ENCODE results near the gene NR5A2.

NR5A2 gene

DNA sequence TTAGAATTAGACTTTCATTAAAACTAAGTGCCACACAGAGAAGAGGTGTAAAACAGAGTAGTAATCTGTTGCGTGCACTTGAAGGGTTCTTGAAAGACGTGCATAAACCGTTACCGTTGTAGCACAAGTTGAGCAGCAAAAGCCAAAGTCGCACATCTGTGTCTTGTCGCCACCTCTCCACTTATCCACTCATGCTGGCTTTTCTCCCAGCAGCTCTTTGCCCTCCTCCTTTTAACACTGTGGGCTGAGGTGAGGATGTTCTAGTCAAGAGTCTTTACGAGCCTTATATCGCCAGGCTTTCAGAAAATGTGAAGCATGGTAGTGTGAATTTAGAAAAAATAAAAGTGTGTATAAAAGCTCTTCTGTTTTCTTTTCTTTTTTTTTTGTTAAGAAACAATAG is 48.0 kb downstream of the NR5A2 start:
- no peak for DNase-seq

DNA sequence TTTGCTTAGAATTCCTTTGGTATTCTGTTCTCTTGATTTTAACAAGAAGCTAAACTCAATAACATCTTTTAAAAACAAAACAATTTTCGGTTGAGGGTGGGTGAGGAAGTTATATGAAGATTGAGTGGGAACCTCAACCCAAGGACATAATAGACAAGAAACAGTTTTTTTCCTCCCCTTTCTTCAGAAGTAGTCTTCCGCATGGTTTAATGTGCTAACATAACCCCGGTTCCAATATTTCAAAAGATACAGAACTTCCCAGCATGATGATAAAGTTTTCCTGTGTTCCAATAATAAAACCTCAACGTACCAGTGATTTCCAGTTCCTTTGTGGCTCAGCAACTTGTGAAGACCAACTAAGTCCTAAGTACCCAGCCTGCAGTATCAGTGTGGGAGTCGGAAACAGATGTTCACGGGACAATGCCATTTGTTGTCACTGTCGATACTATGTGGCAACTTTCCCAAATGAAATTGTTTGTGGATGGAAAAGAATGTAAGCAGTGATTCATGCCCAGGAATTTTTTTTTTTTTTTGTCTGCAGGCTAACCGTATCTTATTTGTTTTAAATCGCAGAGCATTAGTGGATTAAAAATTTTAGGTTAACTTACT is 48.5 kb downstream of the NR5A2 start:
- no peak for DNase-seq

DNA sequence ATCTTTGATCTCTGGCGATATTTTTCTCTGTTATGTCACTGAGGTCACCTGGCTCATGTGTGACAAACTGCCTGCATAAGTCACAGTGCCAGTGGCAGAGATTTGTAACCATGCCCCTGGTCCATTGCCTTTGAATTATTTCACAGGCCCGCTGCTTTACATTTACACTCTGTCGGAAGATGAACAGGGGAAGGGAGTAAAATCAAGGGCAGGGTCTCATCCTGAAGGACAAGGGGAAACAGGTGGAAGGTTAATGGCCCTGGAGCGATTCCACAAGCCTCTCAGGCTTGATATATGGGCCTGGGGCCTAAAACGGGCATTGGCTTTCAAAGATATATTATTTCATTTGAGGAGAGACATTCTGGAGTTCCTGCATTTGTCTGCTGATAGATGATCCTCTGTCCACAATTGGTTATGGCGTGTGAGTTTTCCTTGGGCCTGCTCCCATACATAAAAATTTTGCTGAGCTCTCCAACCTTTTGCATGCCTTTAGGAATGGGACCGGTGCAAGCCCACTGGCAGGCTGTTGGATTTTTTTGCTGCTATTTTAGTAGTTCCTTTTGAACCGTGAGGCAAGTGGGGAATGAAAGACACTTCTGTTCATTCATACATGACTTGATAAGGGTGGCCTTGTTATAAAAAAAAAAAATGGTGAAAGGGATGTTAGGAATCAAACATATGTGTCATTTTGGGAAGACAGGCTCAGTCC is 51.9 kb downstream of the NR5A2 start:
- DNase-seq = no peak

DNA sequence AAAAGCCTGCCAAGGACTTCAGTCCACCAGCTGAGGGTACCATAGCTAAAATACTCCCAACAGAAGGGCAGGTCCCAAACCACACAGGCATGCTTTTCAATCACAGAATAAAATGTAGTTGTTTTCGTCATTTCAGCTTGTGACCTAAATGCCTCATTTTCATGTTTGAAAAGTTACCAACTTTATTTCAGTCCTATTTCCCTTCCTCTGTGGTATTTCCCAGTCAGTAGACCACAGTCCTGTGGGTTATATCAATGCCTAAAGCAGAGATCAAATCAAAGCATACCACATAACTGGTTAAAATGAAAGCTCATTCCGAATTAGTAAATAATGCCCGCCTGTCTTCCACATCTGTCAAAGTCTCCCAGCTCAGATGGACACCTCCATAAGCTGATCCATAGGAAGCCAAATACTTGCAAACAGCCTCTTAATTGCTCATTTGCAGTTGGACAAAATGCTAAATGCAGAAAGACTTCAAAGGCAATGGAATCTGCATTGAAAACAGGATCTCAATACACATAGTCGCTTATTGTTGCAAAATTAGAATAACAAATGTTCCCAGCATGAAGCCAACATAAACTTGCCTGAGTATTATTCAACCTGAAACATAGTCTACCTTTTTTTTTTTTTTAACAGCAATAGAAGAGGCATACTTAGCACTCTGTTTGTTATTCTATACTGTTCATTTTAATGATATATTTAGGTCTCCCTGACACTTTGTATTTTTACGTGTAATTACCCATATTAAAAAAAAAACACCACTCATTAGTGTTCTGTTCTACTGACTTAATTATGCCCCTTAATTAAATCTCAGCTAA is 53.9 kb downstream of the NR5A2 start:
- no peak for DNase-seq

DNA sequence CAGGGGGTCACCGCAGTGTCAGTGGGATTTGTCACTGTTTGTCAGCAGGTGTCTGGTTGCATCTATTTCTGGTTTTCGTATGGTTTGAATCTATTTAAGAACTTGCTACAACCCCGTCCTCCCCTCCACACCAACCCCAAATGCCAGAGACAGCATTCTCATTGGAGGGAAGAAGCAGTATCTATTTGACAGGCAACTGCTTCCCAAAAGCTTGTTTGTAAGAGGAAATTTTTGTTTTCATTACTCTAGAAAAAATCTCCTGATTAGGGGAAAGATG is 54.4 kb downstream of the NR5A2 start:
- no peak for DNase-seq

DNA sequence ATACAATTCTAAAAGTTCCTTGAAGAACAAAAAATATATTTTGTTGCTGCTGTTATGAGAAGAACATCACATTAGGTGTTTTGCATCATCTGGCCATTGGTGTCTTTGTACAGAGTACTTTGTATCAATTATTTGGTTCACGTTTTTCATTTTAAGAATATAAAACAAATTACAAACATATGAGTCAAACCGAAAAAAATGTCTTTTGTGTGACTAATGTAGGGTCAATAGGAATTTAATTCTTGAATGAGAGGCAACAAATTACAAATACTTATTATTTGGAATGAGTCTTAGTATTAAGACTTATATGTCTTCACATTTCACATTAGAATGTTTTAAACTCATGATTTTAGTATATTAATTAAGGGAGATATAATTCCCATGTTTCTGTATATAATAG is 54.8 kb downstream of the NR5A2 start:
- no peak for DNase-seq

DNA sequence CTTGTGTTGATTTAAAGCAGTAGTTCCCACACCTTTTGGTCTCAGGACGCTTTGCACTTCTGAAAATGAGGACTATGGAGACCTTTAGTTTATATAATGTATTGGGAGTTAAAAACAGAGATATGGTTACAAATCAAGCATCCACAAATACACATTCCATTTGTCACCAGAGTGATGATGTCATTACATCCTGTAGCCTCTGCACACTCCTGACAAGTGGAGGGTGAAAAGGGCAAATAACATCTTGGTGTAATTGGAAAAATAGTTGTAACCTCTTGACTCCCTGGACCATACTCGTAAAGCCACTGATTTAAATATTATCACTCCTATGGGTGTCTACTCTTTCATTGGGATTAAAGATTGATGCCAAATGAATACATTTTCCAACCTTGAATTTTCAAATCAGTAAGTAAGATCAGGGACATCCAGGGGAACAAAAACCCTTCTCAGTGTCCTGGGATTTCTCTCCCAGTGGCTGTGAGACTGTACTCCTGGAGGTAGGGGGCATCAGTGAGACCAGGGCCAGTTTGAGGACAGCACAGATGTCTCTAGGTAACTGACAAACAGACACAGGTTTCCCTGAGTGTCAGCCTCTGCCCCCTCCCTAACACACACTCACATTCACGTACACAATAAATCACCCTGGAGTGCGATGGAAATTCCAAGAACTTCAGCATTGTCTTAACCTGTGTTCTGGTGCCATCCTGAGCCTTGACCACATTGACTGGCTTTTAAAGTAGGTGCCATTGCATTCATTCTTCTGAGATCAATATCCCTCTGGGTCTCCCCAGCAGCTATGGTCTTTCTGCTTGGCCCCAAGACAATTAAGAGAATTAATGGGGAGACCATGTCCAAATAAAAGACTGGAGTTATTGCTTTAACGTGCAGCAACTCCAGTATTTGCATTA is 63.0 kb downstream of the NR5A2 start:
- no peak for DNase-seq

DNA sequence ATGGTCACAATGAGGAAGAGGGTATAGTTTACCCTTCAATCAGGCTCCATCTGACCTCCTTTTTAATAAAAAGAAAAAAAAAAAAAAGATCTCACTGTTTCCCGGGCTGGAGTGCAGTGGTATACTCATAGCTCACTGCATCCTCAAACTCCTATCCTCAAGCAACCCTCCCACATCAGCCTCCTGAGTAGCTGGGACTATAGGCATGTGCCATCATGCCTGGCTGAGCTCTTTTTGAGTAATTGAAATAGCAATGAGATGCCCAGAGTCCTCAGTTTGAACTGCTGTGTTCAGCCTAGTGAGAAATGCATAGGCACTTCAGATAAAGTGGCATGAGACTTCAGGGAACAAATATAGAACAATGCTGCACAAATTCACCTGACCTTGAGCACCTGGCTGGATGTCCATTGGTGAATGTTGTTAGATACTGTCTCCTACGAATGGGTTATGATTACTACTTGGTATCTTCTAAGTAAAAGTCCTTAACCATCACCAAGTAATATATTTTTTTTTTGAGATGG is 67.6 kb downstream of the NR5A2 start:
- no peak for DNase-seq

DNA sequence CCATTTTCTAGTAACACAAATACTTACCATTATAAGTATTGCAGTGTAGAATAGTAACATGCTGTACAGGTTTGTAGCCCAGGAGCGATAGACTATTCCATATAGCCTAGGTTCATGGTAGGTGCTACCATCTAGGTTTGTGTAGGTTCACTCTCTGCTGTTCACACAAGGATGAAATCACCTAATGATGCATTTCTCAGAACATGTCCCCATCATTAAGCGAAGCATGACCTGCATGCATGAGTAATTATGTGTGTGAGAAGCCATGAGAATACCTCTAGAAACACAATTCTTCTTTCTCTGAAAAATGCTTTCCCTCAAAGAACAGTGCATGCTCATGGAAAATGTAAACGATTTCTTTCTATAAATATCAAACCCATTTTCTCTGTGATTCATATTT is 69.3 kb downstream of the NR5A2 start:
- no peak for DNase-seq

DNA sequence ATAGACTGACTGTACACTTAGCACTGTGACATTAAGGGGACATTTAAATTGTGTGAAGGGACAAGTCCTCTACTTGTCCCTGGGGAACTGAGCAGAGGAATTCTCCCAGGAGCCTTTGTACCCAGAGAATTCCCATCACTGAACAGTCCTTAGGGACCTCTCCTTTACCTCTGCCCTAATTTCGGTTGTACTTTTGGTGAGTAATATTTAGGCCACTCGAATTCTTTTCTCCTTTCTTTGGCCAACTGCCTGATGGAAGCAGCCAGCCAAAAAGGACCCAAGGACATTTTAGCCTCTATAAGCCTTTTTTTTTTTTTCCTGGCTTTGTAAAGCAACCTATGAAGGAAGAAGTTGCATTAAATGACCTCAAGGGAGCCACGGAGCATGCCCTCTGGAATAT is 71.5 kb downstream of the NR5A2 start:
- no peak for DNase-seq

DNA sequence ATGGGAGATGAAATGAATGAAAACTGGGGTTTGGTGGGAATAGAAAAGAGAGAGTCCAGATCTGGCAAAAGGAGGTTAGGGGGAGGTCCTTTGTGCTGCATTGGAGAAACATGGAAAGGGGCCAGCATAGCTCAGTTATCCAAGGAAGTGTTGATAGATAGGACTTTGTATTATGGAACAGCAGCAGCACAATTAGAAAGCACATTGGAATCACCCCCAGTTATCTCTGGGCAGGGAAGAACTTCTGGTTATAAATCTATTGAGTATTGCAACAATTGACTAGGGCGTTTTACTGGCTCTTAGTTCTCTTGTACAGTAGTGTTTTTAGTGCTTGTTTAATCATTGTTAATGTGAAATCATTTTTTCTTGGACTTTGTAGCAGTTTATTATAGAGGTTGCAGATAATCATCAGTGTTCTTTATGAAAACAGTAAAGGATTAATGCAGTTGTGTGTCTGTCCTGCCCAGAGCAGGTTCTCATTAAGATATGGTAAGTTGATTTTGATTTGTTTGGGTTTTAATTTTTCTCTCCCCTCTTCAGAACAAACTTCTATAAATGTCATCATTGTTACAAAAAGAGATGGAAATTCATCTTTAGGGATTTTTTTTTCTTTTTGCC is 76.6 kb downstream of the NR5A2 start:
- no peak for DNase-seq

DNA sequence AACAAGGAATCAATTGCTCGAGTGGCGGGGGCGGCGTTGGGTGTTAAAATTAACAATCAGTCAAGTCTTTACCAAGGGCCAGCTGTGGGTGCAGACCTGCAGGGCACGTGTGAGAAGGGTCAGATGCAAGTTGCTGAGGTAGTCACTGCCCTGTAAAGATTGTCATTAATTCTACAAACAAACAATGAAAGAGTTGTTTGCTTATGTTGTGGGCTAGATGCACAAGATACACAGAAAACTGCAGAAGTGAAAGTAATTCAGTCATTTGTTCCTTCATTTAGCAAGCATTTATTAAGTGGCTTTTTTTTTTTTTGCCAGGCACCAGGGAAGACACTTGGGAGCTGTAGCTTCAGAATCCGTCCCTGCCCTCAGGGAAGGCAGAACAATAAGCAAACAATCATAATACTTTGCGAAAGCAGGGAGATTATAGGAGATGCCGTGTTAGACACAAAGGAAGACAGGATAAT is 79.5 kb downstream of the NR5A2 start:
- DNase-seq = no peak

DNA sequence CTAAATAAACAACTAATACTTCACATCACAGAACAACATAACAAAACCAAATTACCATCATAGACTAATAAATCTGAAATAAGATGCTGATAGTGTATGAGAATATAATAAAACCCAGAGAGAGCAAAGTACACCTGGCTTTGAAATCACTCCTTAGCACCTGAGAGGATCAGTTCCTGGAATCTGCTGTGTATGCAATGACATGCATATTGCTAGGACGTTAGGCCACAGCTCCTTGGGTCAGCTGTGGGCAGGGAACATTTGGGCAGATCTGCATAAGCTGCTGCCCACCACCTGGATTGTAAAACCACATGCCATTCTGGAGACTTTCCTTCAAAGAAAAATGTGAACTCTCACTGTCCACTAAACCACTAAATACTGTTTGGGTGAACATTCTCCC is 81.1 kb downstream of the NR5A2 start:
- DNase-seq = no peak

DNA sequence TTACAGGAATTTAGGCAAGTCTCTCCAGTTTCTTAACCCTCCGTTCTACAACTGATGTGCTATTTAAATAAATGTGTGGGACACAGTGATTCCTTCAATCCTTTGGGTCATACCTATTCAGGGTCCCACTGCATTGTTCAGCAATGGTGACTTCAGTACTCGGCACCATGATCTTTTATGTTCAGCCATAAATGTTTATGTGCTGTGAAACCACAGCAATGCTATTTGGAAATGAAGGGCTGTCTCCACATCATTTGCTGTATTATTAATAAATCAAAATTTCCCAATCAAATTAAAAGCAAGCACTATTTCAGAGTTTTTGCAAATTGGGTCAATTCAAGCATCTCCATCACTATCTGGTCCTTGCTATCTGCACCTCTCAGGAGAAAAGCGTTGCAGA is 84.8 kb downstream of the NR5A2 start:
- no peak for DNase-seq

DNA sequence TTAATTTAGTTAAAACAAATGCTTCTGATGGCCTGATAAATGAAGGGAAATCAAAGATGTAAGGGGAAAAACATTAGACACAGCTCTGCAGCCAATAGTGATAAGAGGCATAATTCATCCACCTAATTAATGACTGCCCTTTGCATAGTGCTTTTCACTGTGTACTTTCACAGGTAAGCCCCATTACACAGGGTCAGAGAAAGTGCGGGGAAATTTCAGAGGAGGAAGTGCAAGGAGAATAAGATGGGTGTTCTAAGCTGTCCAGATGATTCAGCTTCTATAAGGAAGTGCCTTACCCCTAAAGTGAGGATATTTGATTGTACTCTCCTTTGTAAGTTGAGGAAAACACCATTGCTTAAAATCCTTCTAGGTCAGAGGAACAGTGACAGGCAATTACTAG is 88.0 kb downstream of the NR5A2 start:
- no peak for DNase-seq

DNA sequence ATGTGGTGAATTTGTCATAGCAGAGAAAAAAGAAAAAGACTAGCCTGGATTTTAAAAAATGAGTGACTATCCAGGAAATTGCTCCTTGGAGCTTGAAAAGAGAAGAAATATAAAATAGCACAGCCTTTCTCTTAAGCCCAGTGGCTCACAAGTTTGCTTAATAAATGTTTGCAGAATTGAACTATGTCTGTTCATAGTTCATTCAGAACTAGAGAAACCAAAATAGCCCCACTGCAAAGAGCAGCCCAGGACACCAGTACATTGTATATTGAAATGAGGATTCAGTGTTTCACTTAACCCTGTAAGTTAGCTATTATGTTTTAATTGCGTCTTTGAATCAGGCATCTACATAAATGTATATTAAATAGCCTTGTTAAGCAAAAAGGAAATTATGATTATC is 88.8 kb downstream of the NR5A2 start:
- DNase-seq = no peak

DNA sequence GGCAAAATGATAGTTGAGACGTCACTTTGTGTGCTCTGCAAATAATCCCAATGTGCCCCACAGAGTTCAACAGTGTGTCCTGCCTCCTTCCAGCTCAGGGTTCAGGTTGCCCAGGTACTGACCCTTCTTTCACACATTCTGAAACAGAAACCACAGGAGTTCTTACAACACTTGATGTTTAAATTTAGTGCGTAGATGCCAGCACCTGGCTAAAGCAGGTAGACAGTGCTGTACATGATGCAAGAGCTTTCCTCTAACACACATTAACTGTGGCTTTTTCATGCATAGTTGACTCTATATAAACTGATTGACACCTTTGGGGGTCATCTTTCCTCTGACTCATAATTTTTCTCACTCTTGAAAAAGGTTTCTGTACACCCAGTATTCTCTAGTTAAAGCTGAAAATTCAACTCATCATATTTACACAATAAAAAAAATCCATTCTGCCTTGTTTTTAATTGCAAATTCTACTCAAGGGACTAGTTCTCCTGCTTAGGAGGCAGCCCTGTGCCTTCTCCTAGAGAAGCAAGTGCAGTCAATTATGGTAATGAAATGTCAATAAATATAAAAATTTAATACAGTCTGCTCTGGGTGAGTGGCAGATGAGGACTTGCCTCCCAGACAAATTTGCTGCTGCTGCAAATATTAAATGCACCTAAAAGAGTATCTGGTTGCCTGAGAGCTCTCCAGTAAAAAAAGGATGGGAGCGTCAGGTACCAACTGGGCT is 91.4 kb downstream of the NR5A2 start:
- DNase-seq = no peak

DNA sequence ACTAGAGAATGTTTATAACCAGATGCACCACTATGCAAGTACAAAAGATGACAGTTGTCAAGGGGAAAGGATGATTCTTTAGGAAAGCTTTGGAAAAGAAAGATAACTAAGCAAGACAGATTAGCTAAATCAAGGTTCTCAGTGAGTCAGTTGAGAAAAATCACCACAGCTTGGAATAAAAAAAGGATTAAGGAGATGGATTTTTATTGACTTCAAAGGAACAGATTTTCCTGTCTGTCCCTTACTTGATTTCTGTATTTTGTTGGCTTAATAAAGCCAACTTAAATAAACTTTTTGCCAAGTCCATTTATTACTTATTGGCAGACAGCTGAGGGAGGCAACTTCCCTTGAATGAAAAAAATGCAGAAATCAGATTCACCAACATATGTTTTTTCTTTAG is 93.9 kb downstream of the NR5A2 start:
- no peak for DNase-seq

DNA sequence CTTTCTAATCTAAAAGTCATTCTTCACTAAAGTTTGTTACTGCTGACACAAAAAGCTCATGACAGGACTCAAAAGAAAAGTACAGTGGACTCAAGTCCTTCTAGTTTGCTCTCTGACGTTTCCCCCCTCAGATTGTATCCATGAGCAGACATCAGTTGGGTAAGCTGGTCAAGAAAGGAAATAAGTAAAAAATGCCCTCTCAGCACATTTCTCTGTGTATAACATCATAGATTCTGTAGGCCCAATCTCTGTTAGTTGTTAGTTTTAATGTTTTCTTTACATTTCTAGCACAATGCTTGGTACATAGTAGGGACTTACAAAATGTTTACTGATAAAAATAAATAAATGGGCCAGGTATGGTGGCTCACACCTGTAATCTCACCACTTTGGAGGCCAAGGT is 96.8 kb downstream of the NR5A2 start:
- no peak for DNase-seq

DNA sequence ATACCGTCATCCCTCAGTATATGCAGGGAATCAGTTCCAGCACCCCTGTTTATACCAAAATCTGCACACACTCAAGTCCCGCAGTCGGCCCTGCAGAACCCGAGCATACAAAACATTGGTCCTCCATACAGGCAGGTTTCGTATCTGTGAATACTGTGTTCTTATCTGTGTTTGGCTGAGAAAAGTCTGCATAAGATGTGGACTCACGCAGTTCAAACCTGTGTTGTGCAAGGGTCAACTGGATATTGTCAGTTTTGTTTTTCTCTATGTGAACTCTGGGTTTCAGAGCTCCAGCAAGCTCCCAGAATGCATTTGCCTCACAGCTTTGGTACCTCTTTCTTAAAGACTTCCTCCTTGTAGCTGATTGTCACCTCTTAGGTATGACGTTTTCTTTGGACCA is 100.6 kb downstream of the NR5A2 start:
- no peak for DNase-seq

DNA sequence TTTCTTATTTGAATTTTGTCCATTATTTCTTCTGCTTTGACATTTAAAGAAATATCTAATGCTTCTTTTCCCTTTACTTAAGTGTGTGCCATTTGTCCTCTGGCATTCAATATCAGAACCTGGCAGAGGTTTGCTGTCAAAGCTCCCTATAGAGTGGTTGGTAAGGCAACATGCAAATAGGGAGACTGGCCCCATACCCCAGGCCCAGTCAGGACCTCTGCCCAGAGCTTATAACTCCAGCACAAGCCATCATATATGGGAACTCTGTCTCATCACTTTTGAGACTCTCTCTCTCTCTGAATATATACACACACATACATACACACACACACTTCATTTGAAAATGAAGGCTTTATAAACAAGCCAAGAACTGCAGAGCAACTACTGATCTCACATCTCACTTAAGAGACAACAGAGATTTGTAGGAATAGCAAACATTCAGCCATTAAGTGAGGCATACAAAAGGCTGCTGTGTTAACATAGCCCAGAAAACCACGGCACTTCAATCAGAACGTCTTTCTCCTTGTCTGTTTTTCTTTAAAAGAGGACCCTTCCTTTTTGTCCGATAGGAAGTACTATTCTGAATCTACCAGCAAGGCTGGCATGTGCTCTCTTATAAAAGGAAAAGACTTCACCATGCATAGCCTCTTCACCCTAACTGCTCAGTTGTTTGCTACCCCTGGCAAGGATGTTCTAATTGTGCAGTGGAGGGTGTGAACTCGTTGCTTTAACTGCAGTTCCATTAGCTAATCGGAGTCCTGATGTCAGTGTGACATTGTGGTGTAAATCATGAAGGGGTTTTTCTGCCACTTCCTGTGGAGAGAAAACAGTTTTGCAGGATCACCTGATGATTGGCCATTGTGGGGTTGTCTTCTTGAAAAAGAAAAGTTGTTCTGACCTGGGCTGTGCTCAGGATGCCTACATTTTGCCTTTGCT is 101.7 kb downstream of the NR5A2 start:
- DNase-seq = peak; percentile 50
